Adrenal gland (tissue), 5 donors: ENCODE data around the gene TIMM29.
"Not testable (repeated sequence)": the region's sequence is repeated elsewhere in the genome, so short reads cannot be mapped to it uniquely, and the experiment has no call there.

Experiments used
- CTCF ChIP-seq, 6 experiments: fragments of 450-650 bp in 4 of 6; fragments of 200-600 bp in 2 of 6; sonication (generic) in 1 of 6; IDR thresholded peaks; 1 replicate in 5 of 6; 2 replicates in 1 of 6; pipeline versions ENCODE4 v1.5.1 to v1.8.0; 2016 to 2021; ENCODE audit warnings: antibody characterized with exemption in 6 of 6, mild to moderate bottlenecking in 2 of 6, moderate library complexity in 1 of 6
- POLR2A ChIP-seq, 2 donors: fragments of 450-650 bp; IDR thresholded peaks; one replicate each; pipeline ENCODE4 v1.6.1; 2017; ENCODE audit warnings: antibody characterized with exemption in 2 of 2, mild to moderate bottlenecking in 2 of 2, moderate library complexity in 1 of 2
- donor health status: DM: no; HTN: no; CAD: no.

GRCh38 chr19:10943412-10943811, 14.8 kb downstream of the TIMM29 start:
- not testable (repeated sequence) for TF ChIP-seq CTCF, POLR2A (IDR thresholded peaks at IDR 0.05)
